Activated CD4-positive, alpha-beta T cell treated with anti-CD3 and anti-CD28 coated beads for 4 hours (primary cell): ENCODE results near the gene CDK13.

ENCODE experiments used
- DNase-seq, 2 donors: peaks; one replicate each; pipeline ENCODE4 v3.0.0-alpha.2; 2020

CDK13 gene

DNA sequence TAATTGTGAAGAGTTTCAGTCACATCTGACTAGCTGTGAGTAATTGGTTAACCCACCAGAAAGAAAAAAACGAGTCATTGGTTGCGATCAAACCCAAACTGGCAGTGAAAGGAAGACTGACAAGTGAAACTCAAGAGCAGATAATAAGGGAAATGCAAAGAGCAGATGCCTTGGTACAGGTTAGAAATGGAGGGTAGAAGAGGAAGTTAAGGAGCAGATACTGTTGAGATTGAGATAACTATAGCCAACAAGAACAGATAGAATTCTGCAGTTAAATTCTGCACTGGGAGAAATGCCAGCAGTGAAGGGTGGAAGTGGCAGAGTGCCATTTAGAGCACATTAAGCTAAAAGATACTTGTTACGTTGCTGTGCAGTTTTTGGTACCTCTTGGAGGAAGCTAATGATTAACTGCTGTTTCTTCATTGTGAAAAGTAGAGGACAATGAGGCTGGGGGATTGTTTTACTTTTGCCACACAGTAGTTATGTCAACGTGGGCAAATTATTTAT lies 65.8 kb downstream of the CDK13 start:
- DNase-seq = no peak

DNA sequence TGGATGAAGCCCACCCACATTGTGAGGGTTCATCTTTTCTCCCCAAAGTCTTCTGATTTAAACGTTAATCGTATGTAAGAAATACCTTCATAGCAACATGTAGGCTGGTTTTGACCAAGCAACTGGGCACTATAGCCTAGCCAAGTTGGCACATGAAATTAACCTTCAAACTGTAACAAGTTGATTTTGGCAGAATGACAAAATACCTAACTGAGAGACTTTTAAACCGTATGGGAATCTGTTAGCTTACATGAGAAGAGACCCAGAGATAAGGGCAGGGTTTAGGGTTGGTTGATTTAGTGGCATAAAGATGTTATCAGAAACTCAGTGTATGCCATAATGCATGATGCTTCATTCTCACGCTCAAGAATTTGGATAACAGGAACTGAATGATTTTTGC lies 69.5 kb downstream of the CDK13 start:
- no peak for DNase-seq

DNA sequence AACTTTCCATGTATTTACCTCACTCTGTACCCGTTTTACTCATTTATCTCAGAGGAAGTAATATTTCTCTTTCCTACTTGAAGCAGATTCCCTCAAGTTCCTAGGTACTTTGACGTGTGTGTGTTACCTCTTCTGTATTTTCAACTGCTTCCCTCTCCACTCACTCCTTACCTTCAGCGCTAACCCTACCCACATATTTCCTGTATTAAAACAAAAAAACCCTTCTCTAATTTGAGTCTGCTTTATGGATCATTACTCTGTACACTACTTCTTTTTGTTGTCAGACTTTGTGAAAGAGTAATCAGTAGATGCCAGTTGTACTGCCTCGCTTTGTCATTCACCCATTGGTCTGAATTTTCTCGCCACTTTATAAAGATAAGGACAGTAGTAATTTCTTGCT lies 74.0 kb downstream of the CDK13 start:
- no peak for DNase-seq

DNA sequence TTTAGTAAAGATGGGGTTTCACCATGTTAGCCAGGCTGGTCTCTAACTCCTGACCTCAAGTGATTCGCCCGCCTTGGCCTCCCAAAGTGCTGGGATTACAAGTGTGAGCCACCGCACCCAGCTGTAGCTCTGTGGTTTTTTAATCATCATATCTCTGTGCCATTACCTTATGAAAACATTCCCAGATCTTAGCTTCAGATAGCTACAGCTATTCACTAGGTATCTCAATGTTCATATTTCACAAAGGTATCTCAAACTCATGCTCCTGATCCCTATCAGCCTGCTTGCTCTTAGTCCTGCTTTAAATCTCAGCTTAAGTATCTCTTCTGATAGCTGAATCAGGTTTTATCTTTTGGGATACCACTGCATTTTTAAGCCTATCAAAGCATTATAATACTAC lies 74.8 kb downstream of the CDK13 start:
- no peak for DNase-seq

DNA sequence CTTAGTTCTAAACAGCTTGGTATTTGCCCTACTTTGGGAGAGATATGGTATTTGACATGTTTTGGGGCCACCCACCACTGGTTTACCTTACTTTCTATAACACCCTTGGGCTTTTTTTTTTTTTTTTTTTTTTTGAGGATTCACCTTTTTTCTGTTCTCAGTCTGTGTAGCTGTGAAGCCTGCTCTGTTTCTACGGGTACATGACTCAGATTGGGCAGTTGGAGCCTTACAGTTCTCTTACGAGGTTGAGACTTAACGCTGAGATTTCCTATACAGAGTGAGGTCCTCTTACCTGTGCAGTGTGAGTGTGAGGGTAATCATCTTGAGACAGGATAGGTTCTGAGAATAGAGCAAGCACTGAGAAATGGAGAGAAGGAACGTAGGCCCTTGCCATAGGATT lies 77.5 kb downstream of the CDK13 start:
- DNase-seq = no peak

DNA sequence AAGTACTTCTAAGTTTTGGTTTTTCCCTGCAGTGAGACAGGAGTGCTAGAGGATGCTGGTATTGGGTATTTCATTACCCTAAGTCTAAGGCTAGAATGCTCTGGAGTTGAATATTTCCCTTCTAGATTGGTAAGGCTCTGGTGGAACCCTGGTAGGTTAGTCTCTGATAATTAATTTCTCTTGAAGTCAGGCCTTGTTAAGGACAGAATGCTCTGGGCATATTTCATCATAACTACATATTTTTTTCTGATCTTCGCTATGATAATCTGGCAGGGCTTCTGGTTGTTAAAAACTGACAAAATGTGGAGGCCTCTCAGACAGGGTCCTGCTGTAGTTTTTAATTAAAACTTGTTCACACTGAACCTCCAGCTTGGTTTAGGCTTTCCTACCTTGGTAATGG lies 83.8 kb downstream of the CDK13 start:
- no peak for DNase-seq

DNA sequence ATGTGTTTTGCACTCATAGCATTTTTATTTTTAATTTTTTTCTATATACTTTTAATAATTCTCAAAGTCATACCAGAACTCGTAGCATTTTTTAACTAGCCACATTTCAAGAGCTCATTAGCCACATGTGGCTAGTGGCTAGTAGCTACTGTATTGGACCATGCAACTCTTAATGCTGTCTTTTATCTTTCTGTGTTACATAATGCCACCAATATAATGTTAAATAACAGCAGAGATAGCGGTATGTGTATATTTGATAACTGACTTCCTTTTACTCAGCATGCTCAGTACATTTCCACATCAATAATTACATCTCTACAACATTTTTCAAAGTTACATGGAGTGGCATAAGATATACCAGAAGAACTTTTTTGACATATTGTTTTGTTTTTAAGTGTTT lies 91.4 kb downstream of the CDK13 start:
- DNase-seq = no peak

DNA sequence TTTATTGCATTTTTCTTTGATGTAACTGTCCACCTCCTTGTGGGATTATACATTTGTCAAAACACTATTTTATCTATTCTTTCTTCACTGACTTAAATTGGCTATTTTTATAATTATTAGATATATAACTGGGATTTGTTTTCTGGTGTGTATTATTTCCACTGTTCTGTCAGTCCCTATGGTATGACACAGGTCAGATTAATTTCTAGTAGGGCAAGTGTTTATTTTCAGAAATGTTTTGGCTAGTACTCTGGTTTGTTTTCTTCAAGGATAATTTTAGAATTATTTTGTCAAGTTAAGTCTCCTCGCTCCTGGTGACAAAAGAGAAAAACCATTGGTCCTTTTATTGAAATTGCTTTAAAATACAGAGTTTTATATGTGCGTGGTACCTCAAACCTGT lies 93.1 kb downstream of the CDK13 start:
- DNase-seq = no peak

DNA sequence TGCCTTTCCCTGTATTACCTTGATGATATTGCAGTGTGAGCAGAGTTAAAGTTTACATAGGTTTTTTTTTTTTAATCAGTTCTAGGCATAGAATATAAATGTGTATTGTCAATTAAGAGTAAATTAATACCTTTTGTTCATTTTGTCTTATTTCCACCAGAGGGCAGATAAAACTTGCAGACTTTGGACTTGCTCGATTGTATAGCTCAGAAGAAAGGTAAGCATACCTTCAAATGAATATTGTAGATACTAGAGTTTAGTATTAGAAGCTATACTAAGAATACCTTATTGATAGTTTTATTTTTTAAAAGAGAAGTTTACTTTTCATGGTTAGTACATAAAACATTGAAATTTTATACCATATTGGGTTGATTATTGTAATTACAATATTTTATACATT lies 97.6 kb downstream of the CDK13 start:
- DNase-seq = no peak

DNA sequence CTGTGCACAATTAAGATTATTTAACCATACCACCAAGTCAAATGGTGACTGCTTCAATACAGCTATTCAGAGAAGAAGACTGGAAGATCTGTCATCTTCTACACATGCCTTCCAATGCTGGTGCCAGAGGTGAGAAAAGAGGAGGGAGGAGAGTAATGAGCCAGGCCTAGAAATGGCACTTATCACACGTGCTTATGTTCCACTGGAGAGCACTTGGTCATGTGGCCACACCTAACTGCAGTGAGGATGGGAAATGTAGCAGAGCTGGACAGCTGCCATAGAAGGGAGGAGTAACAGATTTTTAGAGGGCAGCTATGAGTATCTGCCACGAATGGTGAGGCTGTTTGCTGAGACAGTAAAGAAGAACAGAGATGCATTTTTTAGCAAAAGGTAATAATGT lies 107.2 kb downstream of the CDK13 start:
- DNase-seq = no peak

DNA sequence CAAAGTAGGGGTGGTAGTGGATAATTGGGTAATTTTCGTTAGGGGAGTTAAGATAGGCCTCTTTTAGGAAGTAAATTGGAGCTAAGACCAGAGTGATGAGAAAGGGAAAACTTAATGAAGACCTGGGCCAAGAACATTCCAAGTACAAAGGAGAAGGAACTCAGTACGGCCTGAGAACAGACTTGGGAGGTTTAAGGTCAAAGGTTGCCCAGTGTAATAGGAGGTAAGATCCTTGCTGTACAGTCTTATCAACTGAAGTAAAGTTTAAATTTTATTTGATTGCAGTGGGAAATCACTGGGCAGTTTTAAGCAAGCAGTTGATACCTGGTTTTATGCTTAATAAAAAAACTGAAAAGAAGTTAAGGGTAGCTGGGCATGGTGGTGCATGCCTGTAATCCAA lies 108.0 kb downstream of the CDK13 start:
- no peak for DNase-seq

DNA sequence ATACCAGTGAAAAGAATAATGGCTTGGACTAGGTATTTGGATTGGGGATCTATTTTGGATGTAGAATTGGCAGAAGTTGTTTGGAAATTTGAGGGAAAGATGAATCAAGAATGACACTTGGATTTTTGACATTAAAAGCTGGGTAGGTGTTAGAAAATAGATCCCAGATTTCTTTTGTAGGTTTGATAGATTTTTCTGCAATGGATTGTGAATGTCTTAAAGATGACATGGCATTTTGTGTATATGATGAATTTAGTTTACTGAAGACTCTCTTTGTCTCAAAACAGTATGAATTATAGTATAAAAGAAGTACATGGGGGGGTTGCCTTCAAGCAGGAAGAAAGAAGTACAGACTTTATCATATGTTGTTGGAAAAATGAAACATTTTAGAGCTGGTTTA lies 108.6 kb downstream of the CDK13 start:
- no peak for DNase-seq

DNA sequence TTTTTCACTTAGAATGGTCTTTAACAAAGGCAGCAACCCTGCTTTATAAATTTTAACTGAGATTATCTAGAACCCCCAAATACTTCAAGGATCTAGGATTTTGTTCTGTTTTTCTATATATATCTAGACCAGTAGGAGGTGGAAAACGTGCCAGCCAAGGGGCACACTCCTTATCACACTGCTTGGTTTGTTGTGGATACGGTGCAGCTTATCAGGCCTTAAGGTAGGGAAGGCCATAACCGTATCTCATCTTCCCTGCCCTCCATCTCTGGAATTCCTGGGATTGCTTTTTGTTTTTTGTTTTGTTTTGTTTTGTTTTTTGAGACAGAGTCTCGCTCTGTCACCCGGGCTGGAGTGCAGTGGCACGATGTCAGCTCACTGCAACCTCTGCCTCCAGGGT lies 109.0 kb downstream of the CDK13 start:
- DNase-seq = no peak

DNA sequence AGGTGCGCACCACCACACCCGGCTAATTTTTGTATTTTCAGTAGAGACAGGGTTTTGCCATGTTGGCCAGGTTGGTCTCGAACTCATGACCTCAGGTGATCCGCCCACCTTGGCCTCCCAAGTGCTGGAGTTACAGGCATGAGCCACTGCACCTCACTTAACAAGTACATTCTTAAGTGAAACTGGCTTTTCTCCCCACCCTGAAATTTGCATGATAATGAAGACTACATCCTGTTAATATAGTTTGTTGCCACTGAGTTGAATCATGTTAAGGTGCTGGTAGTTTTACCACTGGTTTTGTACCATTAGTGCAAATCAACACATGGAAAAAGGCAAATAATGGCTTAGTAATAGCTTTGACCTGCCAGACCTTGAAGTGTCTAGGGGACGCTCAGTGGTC lies 122.2 kb downstream of the CDK13 start:
- DNase-seq = no peak

DNA sequence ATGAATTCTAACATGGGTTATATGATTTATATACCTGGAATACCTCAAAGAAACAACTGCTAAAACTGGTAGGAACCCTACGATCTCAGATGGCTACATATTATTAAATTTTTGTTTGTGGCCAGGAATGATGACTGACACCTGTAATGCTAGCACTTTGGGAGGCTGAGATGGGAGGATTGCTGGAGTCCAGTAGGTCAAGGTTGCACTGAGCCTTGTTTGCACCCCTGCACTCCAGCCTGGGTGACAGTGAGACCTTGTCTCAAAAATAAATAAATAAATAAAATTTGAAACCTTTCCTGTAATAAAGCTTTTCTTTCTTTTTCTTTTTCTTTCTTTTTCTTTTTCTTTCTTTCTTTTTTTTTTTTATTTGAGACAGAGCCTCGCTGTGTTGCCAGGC lies 123.2 kb downstream of the CDK13 start:
- no peak for DNase-seq

DNA sequence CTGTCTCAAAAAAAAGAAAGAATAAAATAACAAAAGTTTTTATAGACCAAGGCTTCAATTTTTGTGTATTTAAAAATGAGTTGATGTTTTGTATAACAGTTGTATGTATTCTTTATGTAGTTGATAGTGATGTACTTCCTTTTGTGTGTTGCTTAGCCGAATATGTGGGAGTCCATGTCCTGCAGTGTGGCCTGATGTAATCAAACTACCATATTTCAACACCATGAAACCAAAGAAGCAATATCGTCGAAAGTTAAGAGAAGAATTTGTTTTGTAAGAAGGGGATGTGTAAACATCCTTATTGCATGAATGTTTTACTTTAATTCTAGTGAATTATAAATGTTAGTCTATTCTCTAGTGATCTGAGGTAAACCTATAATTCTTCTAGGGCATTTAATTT lies 127.8 kb downstream of the CDK13 start:
- no peak for DNase-seq

DNA sequence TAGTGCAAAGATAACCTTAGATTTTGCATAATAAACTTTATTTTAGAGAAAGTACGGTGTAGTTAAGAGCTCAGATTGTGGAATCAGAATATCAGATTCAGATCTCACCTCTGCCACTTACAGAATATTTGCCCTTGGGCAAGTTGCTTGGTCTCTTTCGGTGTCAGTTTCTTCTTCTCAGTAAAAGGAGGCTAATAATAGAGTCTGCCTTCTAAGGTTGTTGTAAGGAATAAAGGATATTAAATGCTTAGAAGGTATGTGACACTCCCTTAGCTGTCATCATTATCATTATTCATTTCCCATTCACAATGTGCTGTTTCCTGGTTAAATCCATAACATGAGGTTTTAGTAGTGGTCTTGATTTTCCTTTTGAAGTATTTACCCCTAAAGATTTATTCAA lies 142.1 kb downstream of the CDK13 start:
- DNase-seq = no peak

DNA sequence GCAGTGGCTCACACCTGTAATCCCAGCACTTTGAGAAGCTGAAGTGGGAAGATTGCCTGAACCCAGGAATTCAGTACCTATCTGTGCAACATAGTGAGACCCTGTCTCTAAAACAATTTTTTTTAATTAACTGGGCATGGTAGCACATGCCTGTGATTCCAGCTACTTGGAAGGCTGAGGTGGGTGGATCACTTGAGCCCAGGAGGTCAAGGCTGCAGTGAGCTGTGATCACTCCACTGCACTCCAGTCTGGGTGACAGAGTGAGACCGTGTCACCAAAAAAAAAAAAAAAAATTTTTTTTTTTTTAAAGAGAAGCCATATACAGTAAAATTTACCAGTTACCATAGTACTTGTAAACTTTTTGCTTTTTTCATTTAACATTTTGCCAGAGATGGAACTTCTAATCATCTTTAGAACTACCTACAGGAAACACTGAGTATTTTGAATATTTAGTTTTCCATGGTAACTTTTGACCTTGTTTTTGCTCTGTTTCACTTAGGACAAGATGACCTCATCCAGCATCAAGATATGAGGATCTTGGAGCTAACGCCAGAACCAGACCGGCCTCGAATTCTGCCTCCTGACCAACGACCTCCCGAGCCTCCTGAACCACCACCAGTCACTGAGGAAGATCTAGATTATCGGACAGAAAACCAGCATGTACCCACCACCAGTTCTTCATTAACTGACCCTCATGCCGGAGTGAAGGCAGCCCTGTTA lies 143.7 kb downstream of the CDK13 start:
- DNase-seq = no peak

DNA sequence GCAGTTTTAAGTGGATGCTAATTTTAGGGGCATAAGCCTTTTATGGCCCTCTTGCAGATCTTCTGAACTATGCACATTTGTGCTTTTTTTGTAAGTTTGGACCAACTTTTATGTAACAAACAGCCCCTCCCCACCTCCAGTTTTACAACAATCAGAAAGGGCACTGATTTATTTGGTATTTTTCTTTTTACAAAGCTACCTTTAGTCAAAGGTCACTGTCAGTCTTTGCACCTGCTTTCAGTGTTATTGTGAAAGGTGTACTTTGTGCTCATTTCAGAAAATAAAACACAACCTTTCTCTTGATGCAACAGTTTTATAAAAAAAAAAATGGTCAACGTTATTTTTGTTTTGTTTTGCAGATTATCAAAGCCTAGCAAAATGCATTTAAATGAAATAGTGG lies 145.2 kb downstream of the CDK13 start:
- DNase-seq = no peak

DNA sequence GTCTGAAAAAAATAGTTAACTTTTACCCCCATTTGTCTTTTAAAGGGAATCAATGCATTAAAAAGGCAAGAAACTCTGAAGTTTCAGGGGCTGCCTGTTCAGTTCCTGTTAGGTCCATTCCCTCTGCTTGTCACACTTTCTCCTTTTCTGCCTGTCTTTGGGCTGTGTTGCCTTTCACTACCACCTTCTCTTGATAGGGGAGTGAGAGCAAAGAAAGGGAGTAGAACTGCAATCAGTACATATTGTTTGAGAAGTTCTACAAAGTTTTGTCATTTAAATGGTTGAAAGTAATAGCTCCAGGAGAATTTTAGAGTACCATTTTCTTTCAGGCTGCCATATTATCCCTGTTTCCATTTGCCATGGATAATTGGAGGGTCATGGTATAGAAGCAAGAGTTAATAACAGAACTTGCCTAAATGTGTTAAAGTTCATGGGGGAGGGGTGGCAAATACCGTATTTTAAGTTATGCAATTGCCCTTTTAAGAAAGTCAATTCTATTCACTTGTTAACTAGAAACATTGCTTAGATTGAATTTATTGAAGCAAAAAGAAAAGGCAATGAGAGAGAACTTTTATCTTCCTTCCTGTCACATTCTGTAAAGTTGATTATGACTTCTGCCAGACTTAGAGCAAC lies 145.8 kb downstream of the CDK13 start:
- no peak for DNase-seq

DNA sequence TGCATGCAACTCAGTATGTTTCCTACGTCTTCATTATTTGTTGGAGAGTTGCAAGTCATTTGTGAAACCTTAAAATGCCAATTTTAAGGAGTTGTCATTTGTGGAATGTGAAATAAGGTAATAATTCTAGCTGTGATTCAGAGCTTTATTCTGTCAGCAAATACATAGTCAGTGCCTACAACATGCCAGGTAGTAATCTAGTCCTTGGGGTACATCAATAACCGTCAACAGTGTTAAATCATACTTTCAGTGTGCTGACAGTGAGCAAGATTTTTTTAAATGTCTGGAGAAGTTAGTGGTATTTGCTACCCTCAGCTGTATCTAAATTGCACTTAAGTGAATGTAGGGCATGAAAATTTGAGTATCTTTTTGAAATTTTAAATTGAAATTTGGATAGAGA lies 147.7 kb downstream of the CDK13 start:
- no peak for DNase-seq

DNA sequence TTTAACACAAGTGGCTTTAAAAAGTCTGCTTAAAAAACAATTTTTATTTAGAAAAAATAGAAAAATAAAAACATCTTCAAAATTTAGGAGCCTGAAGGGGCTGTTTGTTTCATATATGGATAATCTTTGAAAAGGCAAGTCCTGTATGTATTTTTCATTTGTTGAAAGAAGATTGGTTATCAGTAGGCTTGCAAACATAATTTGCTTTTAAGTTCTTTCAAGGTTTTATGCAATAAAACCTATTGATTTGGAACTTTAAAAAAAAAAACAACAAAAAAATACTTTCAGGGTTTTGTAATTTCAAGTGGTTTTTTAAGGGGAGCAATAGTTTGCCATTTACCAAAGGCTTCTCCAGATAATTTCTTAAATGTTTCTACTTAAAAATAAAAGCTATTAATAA lies 148.8 kb downstream of the CDK13 start:
- no peak for DNase-seq

DNA sequence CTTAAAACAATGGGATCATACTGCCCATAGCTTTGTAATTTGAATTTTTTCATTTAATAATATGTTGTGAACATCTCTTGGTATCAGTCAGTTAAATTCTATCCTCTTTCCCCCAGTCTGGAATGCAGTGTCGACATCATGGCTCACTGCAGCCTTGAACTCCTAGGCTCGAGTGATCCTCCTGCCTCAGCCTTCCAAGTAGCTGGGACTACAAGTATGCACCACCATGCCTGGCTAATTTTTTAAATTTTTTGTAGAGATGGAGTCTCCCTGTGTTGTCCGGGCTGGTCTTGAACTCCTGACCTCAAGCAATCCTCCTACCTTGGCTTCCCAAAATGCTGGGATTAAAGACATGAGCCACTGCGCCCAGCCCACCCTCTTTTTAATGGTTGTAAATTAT lies 149.8 kb downstream of the CDK13 start:
- no peak for DNase-seq

DNA sequence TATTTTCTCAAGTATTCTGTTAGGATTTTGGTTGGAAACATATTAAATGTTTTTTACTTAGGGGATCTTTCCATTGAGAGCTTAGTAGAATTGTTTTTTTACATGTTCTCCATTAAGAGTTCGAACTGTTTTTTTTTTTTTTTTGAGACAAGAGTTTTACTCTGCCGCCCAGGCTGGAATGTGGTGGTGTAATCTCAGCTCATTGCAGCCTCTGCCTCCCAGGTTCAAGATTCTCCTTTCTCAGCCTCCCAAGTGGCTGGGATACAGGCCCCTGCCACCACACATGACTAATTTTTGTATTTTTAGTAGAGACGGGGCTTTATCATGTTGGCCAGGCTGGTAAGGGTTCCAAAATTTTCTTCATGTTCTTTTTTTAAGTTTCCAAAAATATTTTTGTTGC lies 151.1 kb downstream of the CDK13 start:
- DNase-seq = no peak

DNA sequence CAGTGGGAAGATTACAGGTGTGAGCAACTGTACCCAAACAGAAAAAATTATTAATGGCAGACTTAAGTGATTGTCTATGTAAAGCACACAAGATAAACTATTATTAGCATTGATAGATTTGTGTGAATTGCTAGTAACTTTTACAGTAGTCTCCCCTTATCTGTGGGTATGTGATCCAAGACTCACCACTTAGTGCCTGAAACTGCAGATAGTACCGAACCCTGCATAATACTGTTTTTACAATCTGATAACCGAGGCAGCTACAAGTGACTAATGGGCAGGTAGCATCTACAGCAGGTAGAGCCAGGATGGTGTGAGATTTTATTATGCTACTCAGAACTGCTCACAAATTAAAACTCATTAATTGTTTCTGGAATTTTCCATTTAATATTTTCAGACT lies 152.8 kb downstream of the CDK13 start:
- DNase-seq = no peak
